ENCODE measurements around the gene SFXN5. TPM values are rescaled to one million over a fixed set of nuclear protein-coding genes. Genes with fewer than 3 reads are reported as not detected.
"Not testable (repeated sequence)": the region's sequence is repeated elsewhere in the genome, so short reads cannot be mapped to it uniquely, and the experiment has no call there.

Gene SFXN5
- total RNA-seq, 1 experiment from 2014 or later: 31.3 TPM

GRCh38 chr2:73069041-73069854 is 2.3 kb downstream of the SFXN5 start:
- no peak for TF ChIP-seq CTCF (IDR thresholded peaks at IDR 0.05; ENCODE audit: insufficient read depth in 1 of 2, low read depth in 1 of 2, low read length in 1 of 2, severe bottlenecking in 1 of 2, unreplicated experiment in 1 of 2)
- no peaks in the 10 kb centered on the region for H3K27me3 Mint-ChIP-seq (ENCODE audit: insufficient read depth, unreplicated experiment)
- intact Hi-C loops (cut with micrococcal nuclease; ENCODE audit: unreplicated experiment): no loop called here
- ChIA-PET POLR2A (no interaction called here), CTCF (interaction anchor here (1.4 kb wide), 1 partner anchor 16 kb away, joined by 3 read pairs; no protein-coding TSS in a partner anchor)
- H3K36me3 ChIP-seq (ENCODE audit: control insufficient read depth, insufficient read depth, low read length): no peaks in the 10 kb centered on the region
- 0 out of 2 replicates have a peak, but pooled peaks cover 6% of the 10 kb centered on the region for H3K4me1 ChIP-seq
- no peaks in the 10 kb centered on the region for H3K9me3 Mint-ChIP-seq (ENCODE audit: unreplicated experiment)
- no peaks in the 10 kb centered on the region for H3K9me3 ChIP-seq
- H3K36me3 Mint-ChIP-seq (ENCODE audit: insufficient read depth, unreplicated experiment): peaks cover 22% of the 10 kb centered on the region
- peak overlapping the region; percentile 60 for H3K27ac Mint-ChIP-seq (ENCODE audit: unreplicated experiment)
- no peaks in the 10 kb centered on the region for H3K27me3 ChIP-seq (replicated peaks; ENCODE audit: control insufficient read depth, insufficient read depth, low read length)
- H3K4me3 ChIP-seq (ENCODE audit: low read depth, low read length): no peak overlapping the region
- BruUV-seq (replicated peaks): no TSS peak
- DNase-seq: no peak
- peak overlapping the region; percentile 78 for H3K4me3 Mint-ChIP-seq (ENCODE audit: unreplicated experiment)
- peaks cover 18% of the 10 kb centered on the region for H3K4me1 Mint-ChIP-seq (ENCODE audit: low read depth, unreplicated experiment)

- no TSS peak for BruUV-seq (replicated peaks)
- ChIA-PET CTCF (no interaction called here), POLR2A (no interaction called here)
- no peak for TF ChIP-seq CTCF (IDR thresholded peaks at IDR 0.05; ENCODE audit: insufficient read depth in 1 of 2, low read depth in 1 of 2, low read length in 1 of 2, severe bottlenecking in 1 of 2, unreplicated experiment in 1 of 2)
- Histone ChIP-seq H3K4me3 (ENCODE audit: low read depth, low read length) (no peak overlapping the region), H3K4me1 (0 out of 2 replicates have a peak, but pooled peaks cover 6% of the 10 kb centered on the region), H3K36me3 (ENCODE audit: control insufficient read depth, insufficient read depth, low read length) (no peaks in the 10 kb centered on the region), H3K27me3 (replicated peaks; ENCODE audit: control insufficient read depth, insufficient read depth, low read length) (no peaks in the 10 kb centered on the region), H3K9me3 (no peaks in the 10 kb centered on the region)
- Mint-ChIP-seq H3K27ac (ENCODE audit: unreplicated experiment) (no peak overlapping the region), H3K36me3 (ENCODE audit: insufficient read depth, unreplicated experiment) (peaks cover 22% of the 10 kb centered on the region), H3K4me3 (ENCODE audit: unreplicated experiment) (no peak overlapping the region), H3K4me1 (ENCODE audit: low read depth, unreplicated experiment) (peaks cover 18% of the 10 kb centered on the region), H3K27me3 (ENCODE audit: insufficient read depth, unreplicated experiment) (no peaks in the 10 kb centered on the region), H3K9me3 (ENCODE audit: unreplicated experiment) (no peaks in the 10 kb centered on the region)
- no peak for DNase-seq
- intact Hi-C loops (cut with micrococcal nuclease; ENCODE audit: unreplicated experiment): no loop called here
Measured at GRCh38 chr2:73068147-73068546, 3.4 kb downstream of the SFXN5 start.

GRCh38 chr2:73067043-73067442 is 4.5 kb downstream of the SFXN5 start:
- Histone ChIP-seq H3K36me3 (ENCODE audit: control insufficient read depth, insufficient read depth, low read length) (no peaks in the 10 kb centered on the region), H3K4me3 (ENCODE audit: low read depth, low read length) (no peak overlapping the region), H3K9me3 (no peaks in the 10 kb centered on the region), H3K27me3 (replicated peaks; ENCODE audit: control insufficient read depth, insufficient read depth, low read length) (no peaks in the 10 kb centered on the region), H3K4me1 (0 out of 2 replicates have a peak, but pooled peaks cover 6% of the 10 kb centered on the region)
- Mint-ChIP-seq H3K36me3 (ENCODE audit: insufficient read depth, unreplicated experiment) (peaks cover 19% of the 10 kb centered on the region), H3K4me1 (ENCODE audit: low read depth, unreplicated experiment) (peaks cover 18% of the 10 kb centered on the region), H3K27ac (ENCODE audit: unreplicated experiment) (no peak overlapping the region), H3K27me3 (ENCODE audit: insufficient read depth, unreplicated experiment) (no peaks in the 10 kb centered on the region), H3K4me3 (ENCODE audit: unreplicated experiment) (no peak overlapping the region), H3K9me3 (ENCODE audit: unreplicated experiment) (no peaks in the 10 kb centered on the region)
- no peak for TF ChIP-seq CTCF (IDR thresholded peaks at IDR 0.05; ENCODE audit: insufficient read depth in 1 of 2, low read depth in 1 of 2, low read length in 1 of 2, severe bottlenecking in 1 of 2, unreplicated experiment in 1 of 2)
- ChIA-PET POLR2A (no interaction called here), CTCF (no interaction called here)
- no peak for DNase-seq
- intact Hi-C loops (cut with micrococcal nuclease; ENCODE audit: unreplicated experiment): no loop called here
- BruUV-seq (replicated peaks): no TSS peak

- H3K27ac Mint-ChIP-seq (ENCODE audit: unreplicated experiment); BruUV-seq (replicated peaks); H3K36me3 Mint-ChIP-seq (ENCODE audit: insufficient read depth, unreplicated experiment); H3K27me3 Mint-ChIP-seq (ENCODE audit: insufficient read depth, unreplicated experiment); H3K4me3 ChIP-seq (ENCODE audit: low read depth, low read length); POLR2A ChIA-PET; H3K9me3 ChIP-seq; DNase-seq; H3K27me3 ChIP-seq (replicated peaks; ENCODE audit: control insufficient read depth, insufficient read depth, low read length); intact Hi-C loops (cut with micrococcal nuclease; ENCODE audit: unreplicated experiment); H3K36me3 ChIP-seq (ENCODE audit: control insufficient read depth, insufficient read depth, low read length); H3K4me1 ChIP-seq; H3K4me3 Mint-ChIP-seq (ENCODE audit: unreplicated experiment); H3K9me3 Mint-ChIP-seq (ENCODE audit: unreplicated experiment): not testable (repeated sequence)
- peaks cover 17% of the 10 kb centered on the region for H3K4me1 Mint-ChIP-seq (ENCODE audit: low read depth, unreplicated experiment)
- CTCF ChIA-PET: interaction anchor here (0.6 to 1.5 kb wide), 2 partner anchors 112 to 1461 kb away, joined by 3 read pairs; no protein-coding TSS in a partner anchor
Measured at GRCh38 chr2:73065070-73065469, 6.4 kb downstream of the SFXN5 start.

Measured in Caco-2 (cell line).